Middle frontal gyrus (tissue), 1 donor: ENCODE measurements around the gene TLL1.

Source experiments
- DNase-seq: peaks from one replicate; pipeline ENCODE4 v3.0.0-alpha.2; 2015; ENCODE audit warnings: low spot score; ENCODE audit errors: extremely low spot score

Gene TLL1

DNA sequence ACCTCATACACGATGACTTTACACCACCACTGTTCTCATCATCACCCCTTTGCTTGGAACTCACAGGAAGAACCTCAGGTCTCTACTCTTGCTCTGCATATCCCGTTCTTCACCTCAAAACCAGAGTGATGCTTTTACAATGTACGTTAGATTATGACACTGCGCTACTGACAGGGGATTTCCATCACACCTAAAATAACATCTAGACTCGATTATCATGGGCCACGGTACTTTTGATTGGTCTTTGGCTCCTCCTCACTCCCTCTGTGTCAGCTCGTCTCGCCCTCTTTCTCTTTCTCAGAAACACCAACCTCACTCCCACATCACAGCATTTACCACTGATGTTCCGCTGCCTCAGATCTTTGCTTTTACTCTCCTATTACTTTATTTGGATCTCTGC lies 172.4 kb downstream of the TLL1 start:
- no peak for DNase-seq

DNA sequence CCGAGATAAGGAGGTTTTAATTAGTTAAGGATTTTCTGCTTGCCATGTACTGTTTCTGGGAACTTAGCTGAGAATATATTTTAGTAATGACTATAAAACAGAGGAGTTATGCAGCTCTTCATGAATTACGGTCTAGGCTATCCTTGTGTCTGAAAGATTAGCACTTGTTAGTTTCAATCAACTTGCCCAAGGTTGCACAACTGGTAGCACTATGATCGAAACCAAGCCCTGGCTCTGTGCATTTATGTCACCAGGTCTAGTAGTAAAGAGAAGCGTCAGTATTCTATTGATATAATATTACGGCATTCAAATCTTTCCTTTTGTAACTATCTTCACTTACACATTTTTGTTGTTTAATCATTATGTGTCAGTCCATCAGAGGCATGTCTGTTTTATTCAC lies 176.0 kb downstream of the TLL1 start:
- no peak for DNase-seq

- DNase-seq = no peak
Observed at GRCh38 chr4:166064721-166065120, 191.7 kb downstream of the TLL1 start.

DNA sequence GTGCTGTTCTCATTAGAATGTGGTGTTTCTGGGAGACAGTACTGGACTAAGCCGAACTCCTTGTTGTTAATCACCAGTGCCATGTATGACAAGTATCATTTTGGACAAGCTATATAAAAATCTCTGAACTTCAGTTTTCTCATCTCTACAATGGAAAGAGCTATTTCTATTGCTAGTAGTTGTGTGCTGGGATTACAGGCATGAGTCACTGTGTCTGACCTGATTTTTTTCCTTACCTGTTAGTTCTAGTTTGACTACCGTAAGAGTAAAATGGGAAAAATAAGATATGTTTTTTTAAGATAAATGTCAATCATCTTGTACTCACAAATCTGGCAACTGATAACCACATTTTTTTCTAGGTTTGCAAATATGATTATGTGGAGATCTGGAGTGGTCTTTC lies 192.3 kb downstream of the TLL1 start:
- no peak for DNase-seq

- DNase-seq = no peak
Observed at GRCh38 chr4:166066936-166067335, 193.9 kb downstream of the TLL1 start.

DNA sequence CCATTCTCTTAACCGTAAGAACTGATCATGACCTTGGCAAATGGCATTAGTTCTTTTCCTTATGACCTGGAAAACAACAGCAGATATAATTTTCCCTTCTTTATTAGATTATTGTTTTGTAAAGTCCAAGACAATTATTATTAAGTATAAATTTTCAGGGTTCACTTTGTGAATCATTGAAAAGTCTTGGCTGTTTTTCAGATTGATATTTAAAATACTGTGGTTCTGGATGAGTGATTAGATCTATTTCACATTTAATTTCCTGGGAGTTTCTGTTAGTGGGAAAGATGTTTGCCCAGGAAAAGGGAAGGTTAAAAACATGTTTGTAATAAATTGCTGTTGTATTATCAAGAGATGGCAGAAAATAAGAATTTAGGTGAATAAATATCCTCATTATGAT lies 194.9 kb downstream of the TLL1 start:
- DNase-seq = no peak

DNA sequence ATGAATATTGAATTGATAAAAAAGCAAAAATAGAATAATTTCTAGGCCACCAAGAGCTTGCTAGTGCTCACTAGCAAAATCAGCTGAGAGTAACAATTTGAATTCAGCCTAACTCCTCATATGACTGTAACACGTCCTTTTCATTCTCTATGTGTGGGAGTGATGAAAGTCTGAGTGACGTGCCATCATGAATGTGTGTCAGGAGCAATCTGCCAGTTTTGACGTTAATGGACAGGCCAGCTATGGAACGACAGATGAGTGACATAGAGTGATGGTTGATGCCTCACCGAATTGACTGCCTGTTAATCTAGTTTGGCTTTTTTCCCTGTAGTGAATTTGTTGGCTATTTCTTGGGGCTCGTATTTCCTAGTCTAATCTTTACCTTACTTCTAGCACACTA lies 200.7 kb downstream of the TLL1 start:
- no peak for DNase-seq

DNA sequence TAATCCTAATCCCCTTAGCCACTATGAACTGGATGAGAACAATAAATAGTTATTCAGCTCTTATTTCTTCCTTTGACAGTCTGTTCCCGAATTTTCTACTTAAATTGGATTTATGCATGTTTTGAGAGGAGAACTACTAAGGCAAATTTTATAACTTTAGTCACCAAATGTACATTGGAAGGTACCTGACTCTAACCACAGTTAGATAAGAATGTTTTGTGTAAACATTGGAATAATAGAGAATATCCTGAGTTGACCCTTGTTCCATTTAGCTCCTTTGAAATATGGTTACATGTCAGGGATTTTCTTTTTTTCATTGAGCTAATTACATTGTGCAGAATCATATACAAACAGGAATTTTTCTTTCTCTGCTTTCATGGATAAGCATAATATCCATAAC lies 202.6 kb downstream of the TLL1 start:
- DNase-seq = no peak

- DNase-seq = no peak
Observed at GRCh38 chr4:166077782-166078181, 204.7 kb downstream of the TLL1 start.

GRCh38 chr4:166078383-166078782 lies 205.3 kb downstream of the TLL1 start:
- DNase-seq = no peak

- no peak for DNase-seq
Observed at GRCh38 chr4:166078955-166079354, 205.9 kb downstream of the TLL1 start.

DNA sequence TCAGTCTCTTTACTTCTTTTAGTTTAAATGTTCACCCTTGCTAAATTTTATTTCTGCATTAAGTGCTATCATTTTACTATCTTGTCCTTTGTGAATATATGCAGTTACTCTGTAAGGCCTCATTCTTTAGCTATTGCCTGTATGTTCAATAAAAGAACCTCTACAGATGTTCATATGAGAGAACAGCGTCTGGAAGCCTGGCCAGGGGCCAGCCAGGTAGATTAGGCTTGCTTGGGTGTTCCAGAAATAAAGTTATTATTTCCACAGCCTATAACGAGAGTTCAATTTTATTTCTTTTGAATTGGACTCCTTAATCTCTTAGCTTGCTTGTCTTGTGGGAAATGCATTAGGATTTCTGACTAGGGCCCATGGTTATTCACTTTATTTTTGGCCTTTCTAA lies 214.5 kb downstream of the TLL1 start:
- no peak for DNase-seq

DNA sequence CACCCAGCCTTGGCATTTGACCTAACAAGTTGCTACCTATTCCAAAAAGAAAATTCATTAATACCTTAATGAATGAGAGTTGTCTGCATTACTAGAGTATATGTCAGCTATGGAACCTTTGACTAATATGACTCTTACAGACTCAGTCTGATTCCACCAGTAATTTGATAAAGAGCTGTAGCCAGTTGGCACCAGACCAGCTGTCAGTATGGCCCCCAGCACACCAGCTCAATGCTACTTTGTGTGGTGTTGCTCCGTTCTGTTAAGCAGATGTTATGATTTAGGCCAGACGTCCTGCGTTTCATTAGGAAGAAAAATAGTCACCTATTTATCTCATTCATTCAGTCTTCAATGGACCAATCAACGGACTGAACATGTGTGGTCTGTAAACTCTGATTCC lies 215.5 kb downstream of the TLL1 start:
- no peak for DNase-seq

GRCh38 chr4:166091146-166091545 lies 218.1 kb downstream of the TLL1 start:
- no peak for DNase-seq

DNA sequence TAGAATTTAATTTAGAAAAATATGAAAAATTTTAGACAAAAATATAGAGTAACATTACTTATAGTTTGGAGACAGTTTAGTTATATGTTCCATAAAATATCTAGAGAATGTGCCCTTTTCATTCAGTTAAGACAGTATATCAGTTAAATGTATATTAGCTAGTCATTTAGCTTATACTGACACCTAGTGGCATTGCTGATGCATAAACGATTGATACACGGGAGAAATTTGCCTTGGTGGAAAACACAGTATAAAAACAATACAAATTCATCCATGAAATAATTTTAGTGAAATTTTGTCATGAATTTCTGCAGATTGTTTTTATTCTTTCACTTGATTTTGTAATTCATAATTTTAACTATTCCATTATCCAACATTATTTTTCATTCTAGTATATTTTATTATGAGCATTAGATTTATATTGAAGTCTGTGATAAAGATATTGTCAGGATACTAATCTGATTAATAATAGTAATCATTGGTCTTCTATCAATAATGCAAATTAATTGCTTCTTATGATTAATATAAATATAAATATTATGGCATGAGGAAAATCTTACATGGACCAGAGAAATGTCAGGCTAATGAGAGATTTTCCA lies 219.0 kb downstream of the TLL1 start:
- DNase-seq = peak; percentile 21

DNA sequence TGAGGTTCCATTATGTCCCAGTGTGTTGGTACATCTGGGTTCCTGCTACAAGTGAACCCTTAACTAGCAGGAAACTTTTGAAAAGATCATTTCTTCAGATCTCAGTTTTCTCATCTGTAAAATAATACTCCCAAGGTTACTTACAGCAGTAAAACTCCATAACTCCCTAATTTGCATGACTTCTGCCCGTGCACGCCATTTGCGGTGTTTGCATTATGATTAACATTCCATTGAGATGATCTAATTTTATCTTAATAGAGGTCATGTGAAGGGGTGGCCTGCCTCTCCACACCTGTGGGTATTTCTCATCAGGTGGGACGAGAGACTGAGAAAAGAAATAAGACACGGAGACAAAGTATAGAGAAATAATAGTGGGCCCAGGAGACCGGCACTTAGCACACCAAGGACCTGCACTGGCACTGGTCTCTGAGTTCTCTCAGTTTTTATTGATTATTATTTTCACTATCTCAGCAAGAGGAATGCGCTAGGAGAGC lies 219.8 kb downstream of the TLL1 start:
- DNase-seq = no peak

DNA sequence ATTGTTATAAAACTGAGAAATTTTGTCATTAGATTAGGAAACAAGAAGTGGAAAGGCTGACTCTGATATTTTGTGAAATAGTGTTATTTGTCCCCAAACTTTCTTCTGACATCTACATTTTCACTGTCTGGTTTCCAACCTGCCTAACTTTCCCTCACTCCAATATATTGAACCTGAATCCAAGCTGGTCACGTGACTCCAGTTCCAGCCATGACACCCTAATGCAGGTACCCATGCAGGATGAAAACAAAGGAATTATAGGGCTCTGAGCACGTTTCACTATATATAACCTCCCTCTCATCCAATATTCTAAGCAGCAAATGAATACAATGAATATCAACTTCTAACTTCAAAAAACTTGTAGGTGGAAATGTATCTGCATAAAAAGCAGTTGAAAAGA lies 231.6 kb downstream of the TLL1 start:
- no peak for DNase-seq

DNA sequence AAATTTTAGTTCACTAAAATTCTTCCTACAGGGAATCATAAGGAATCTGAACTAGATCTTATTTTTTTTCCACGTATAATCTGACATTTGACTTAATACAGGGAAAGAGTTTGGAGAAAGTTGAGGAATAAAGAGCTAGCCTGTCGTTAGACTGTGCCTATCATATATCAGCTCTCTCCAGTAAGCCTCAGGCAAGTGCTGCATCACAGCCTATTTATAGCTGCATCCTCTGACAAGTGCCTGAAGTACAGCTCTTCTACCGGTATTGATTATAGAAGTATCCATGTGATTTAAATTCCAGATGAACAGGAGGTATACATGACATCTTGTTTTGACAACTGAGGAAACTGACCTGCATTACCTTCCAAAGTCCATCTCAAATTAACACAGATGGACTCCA lies 248.9 kb downstream of the TLL1 start:
- DNase-seq = no peak

GRCh38 chr4:166123546-166123945 lies 250.5 kb downstream of the TLL1 start:
- no peak for DNase-seq

- no peak for DNase-seq
Observed at GRCh38 chr4:166128403-166128802, 255.4 kb downstream of the TLL1 start.

- DNase-seq = no peak
Observed at GRCh38 chr4:166134285-166134684, 261.2 kb downstream of the TLL1 start.

DNA sequence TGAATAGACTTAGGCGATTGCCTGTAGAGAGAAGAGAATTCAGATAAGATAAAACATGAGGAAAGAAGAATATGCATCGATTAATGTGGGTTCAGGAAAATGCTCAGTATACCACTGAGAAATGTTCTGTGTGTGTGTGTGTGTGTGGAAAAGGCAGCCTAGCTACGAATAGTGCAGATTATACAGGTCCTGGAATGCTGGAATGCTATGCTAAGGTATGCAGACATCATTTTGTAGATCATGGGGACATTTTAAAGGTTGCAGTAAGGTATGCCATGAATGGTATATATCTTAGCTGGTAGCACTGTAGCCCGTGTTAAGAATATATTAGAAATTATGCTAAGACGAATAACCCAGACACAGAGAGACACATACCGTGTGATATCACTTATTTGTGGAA lies 267.9 kb downstream of the TLL1 start:
- no peak for DNase-seq

DNA sequence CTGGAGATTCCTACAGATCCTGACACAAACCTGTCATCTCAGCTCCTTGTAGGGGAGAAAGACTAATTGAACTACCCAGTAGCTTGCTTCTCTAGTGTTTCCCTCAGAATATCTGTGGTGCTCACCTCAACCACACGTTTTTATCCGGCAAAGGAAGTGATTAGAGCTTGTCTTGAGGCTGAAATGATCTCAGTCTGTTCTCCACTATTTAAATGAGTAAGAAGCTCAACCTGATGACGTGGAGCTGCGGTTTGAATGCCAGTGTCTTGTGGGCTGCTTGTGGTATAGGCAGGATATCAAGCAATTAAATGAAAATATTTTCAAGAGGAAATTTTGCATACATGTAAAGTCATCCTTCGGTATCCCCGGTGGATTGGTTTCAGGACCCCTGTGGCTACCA lies 270.2 kb downstream of the TLL1 start:
- no peak for DNase-seq

DNA sequence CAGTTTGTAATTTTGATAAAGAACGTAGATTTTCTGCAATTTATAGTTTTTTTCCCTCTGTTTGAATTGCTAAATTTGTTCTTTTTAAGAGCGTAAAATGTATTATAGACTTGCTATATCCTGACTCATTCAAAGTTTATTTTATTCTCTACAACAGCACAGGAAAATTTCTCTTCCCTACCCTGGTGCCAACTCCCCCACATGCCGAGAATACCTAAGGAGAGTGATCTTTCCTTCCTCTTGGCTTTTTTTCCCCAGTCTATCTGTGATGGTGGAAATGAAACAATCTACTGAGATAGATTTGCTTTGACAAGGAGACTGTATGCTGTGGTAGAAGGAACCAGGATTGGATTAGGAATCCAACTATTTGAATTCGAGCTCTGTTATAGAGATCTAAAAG lies 271.6 kb downstream of the TLL1 start:
- peak; percentile 50 for DNase-seq
